Duodenal mucosa (tissue), 2 donors: ENCODE results near the gene PDE6C.

Experiments
- H3K27ac ChIP-seq: one replicate; pipeline ENCODE4 v1.7.0; 2013; ENCODE audit warnings: low read depth, low read length
- H3K27me3 ChIP-seq, 2 donors: one replicate each; pipeline ENCODE4 v1.7.0; 2013; ENCODE audit warnings: low read length in 2 of 2, control low read depth in 1 of 2; ENCODE audit not compliant: insufficient read depth in 2 of 2, control insufficient read depth in 1 of 2
- H3K36me3 ChIP-seq, 2 donors: one replicate each; pipeline ENCODE4 v1.7.0; 2013; ENCODE audit warnings: low read length in 2 of 2, control low read depth in 1 of 2; ENCODE audit not compliant: insufficient read depth in 2 of 2, control insufficient read depth in 1 of 2
- H3K4me1 ChIP-seq, 2 donors: one replicate each; pipeline ENCODE4 v1.7.0; 2013; ENCODE audit warnings: low read length in 2 of 2, control low read depth in 1 of 2; ENCODE audit not compliant: insufficient read depth in 2 of 2, control insufficient read depth in 1 of 2
- H3K4me3 ChIP-seq, 2 donors: one replicate each; pipeline ENCODE4 v1.7.0; 2013; ENCODE audit warnings: low read length in 2 of 2, low read depth in 1 of 2
- H3K9ac ChIP-seq, 2 donors: one replicate each; pipeline ENCODE4 v1.7.0; 2013; ENCODE audit warnings: low read length in 2 of 2, low read depth in 1 of 2
- H3K9me3 ChIP-seq, 2 donors: one replicate each; pipeline ENCODE4 v1.7.0; 2013; ENCODE audit warnings: low read length in 2 of 2, control low read depth in 1 of 2; ENCODE audit not compliant: control insufficient read depth in 1 of 2

PDE6C gene

DNA sequence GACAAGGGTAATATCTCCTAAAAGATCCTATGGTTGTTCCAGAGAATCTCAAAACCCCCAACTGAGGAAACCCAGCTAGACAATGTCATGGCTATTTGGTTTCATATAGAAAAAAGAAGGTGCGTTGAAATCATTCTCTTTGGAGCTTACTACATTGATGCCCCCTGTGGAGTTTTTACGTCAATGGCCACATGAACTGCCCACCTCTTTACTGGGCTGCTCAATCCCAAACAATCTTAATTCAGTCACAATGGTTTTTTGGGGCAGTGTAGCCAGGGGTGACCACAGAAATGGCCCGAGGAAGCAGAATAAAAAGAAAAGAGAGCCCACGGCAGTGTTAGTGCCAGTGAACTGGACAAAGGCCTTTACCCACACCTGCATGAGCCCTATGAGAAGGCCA lies 19.1 kb upstream of the PDE6C start:
- H3K27me3 ChIP-seq = no peaks in the 10 kb centered on the region
- H3K4me3 ChIP-seq = no peak overlapping the region
- H3K27ac ChIP-seq = no peak overlapping the region
- H3K36me3 ChIP-seq = no peaks in the 10 kb centered on the region
- H3K9me3 ChIP-seq = no peaks in the 10 kb centered on the region
- H3K9ac ChIP-seq = no peak overlapping the region
- peaks cover 9 to 14% of the 10 kb centered on the region in 2 donors for H3K4me1 ChIP-seq

DNA sequence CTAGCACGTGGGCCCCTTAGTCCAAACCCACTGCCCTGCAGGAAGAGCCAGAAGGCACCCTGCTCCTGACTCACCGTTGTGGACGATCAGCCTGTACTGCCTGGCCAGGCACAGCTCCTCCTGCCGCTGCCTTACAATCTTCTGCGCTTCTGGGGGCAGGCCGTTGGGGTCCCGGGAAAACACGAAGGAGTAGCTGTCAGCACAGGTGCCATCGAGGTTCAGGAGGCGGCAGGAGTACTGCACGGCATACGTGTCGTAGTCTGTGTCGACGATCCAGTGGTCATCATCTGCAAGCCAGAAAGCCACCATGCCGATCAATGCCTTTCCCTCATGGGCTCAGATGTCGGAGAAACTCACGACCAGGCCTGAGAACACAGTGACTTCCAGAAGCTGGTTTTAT lies 18.6 kb upstream of the PDE6C start:
- H3K9ac ChIP-seq = no peak overlapping the region
- H3K27me3 ChIP-seq = no peaks in the 10 kb centered on the region
- H3K27ac ChIP-seq = no peak overlapping the region
- H3K36me3 ChIP-seq = no peaks in the 10 kb centered on the region
- no peaks in the 10 kb centered on the region for H3K9me3 ChIP-seq
- no peak overlapping the region for H3K4me3 ChIP-seq
- H3K4me1 ChIP-seq = peaks cover 9 to 14% of the 10 kb centered on the region in 2 donors

DNA sequence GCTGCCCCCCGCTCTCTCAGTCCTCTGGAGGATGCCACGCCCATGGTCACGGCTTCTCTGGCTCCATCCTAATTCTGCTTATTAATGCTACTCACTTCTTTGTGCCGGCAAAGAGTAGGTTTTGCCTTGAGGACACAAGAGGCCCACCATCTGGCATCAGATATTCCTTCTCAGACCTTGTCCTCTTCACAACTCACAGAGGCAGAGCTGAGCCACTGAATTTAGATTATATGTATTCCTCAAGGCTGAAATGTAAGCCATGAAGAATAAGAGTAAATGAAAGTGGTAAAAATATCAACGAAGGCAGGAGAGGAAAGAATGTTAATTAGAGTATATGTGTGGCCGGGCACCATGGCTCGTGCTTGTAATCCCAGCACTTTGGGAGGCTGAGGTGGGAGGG lies 17.8 kb upstream of the PDE6C start:
- H3K9ac ChIP-seq = no peak overlapping the region
- peaks cover 9 to 14% of the 10 kb centered on the region in 2 donors for H3K4me1 ChIP-seq
- no peak overlapping the region for H3K27ac ChIP-seq
- H3K27me3 ChIP-seq = no peaks in the 10 kb centered on the region
- H3K36me3 ChIP-seq = no peaks in the 10 kb centered on the region
- no peaks in the 10 kb centered on the region for H3K9me3 ChIP-seq
- H3K4me3 ChIP-seq = no peak overlapping the region

DNA sequence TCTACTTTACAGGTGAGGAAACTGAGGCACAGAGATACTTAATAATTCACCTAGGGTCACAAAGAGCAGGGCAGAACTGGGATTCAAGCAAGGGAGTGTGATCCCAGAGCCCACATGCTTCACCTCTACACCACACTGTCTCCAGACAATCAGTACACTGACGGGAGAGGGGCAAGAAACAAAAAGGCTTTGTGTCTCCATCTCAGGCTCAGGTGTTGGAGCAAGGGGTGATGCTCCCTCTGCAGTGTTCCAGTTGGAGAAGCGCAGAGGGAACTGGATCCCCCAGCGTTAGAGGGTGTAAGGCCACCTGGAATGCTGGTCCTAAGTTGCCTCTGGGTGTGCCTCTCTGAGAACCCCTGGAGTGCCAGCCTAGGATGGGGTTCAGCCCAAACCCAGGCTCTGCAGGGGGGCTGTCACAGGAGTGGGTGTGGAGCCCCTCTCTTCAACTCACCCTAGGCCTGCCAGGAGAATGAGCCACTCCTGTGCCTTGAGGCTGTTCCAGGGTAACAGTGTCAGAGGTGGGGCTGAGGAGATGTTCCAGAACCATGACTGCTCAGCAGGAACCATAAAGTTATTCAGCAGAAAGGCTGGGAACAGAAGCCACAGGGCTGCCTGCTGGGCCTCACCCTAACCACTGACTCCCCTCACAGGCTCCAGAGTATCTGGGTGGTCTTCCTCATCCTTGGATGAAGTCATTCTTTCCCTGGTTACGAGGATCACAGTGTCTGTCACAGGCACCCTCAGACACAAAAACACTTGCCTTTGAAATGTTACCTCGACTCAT lies 16.8 kb upstream of the PDE6C start:
- H3K4me3 ChIP-seq = no peak overlapping the region
- H3K36me3 ChIP-seq = no peaks in the 10 kb centered on the region
- H3K27me3 ChIP-seq = peaks cover 9 to 10% of the 10 kb centered on the region in 2 donors
- H3K4me1 ChIP-seq = peaks cover 10 to 14% of the 10 kb centered on the region in 2 donors
- no peak overlapping the region for H3K9ac ChIP-seq
- no peaks in the 10 kb centered on the region for H3K9me3 ChIP-seq
- H3K27ac ChIP-seq = no peak overlapping the region

DNA sequence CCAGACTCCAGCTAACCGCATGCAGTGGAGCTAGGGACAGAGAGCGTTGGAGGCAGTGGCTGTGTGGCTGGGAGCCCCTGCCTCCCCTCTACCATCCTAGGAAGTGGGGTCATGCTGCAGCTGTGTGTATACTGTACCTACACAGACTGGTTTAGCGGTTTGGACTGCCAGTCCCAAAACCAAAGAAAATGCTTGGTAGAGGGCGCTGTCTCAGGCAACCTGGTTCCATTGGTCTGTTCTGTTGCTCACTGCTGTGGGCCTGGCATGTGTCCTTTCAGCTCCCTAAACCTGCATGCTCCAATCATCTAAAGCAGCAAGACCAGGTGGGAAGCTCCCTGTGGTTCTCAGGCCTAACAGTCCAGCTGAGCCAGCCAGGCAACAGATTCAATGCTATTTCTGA lies 15.8 kb upstream of the PDE6C start:
- Histone ChIP-seq H3K9me3 (no peaks in the 10 kb centered on the region), H3K27me3 (peaks cover 14% of the 10 kb centered on the region in 2 donors), H3K36me3 (no peaks in the 10 kb centered on the region), H3K9ac (no peak overlapping the region), H3K4me1 (peaks cover 5 to 10% of the 10 kb centered on the region in 2 donors), H3K27ac (no peak overlapping the region), H3K4me3 (no peak overlapping the region)

DNA sequence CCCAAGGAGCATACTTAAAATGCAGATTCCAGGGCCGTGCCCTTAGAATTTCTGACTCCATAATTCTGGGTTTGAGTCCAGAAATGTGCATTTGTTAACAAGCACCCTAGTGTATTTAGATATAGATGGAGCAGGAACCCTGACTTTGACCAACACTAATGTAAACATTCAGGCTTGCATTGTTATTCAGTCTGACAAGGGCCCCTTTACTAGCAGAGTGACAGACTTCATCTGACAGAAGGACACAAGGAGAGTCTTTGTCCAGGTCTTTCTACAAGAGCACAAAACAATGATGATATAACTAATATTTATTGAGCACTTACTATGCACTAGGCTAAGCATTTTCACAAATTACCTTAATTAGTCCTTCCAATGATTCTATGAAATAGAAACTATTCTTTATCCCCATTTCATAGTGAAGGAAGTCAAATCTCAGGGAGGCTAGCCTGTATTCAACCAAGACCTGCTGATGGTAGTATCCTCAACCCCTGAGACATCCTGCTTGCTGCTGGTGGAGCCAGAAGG lies 15.2 kb upstream of the PDE6C start:
- no peak overlapping the region for H3K9ac ChIP-seq
- H3K9me3 ChIP-seq = no peaks in the 10 kb centered on the region
- H3K36me3 ChIP-seq = no peaks in the 10 kb centered on the region
- peaks cover 0 to 8% of the 10 kb centered on the region in 2 donors for H3K4me1 ChIP-seq
- no peak overlapping the region for H3K4me3 ChIP-seq
- H3K27me3 ChIP-seq = peaks cover 20% of the 10 kb centered on the region in 2 donors
- H3K27ac ChIP-seq = no peak overlapping the region

DNA sequence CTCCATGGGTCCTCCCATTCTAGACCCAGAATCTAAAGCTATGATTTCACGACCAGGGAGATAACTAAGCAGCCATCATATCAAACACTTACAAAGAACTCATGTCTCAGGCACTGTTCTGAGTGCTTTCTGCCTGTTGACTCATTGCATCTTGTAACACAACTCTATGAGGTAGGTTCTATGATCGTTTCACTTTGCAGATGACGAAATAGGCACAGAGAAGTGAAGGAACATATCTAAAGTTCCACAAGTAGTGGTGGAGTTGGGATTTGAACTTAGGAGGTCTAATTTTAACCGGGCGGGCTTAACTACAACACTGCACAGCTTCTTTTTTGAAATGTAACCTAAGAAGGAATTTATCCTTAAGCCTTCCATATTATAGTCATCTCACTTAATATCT lies 14.2 kb upstream of the PDE6C start:
- Histone ChIP-seq H3K9me3 (no peaks in the 10 kb centered on the region), H3K27ac (no peak overlapping the region), H3K4me1 (peaks cover 0 to 8% of the 10 kb centered on the region in 2 donors), H3K4me3 (no peak overlapping the region), H3K27me3 (peaks cover 27 to 30% of the 10 kb centered on the region in 2 donors), H3K36me3 (no peaks in the 10 kb centered on the region), H3K9ac (no peak overlapping the region)

DNA sequence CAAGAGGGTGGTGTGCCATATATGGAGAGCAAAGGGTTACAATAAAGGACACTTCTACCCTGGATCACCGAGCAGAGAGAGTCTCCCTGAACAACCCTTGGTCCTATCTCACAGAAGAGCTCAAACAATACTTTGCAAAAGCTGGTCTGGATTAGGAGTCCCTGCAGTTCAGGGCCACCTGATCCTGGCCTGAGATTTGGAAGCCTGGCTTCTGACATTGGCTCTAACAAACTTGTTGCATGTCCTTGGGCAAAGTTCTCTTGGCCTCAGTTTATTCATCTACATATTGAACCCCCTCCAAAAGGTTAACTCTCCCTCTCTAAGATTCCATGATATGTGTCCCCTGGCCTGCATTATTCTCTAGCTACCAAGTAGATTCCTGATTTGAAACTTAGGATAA lies 13.0 kb upstream of the PDE6C start:
- H3K4me3 ChIP-seq = no peak overlapping the region
- peaks cover 0 to 8% of the 10 kb centered on the region in 2 donors for H3K4me1 ChIP-seq
- H3K9me3 ChIP-seq = no peaks in the 10 kb centered on the region
- H3K27me3 ChIP-seq = peaks cover 30 to 31% of the 10 kb centered on the region in 2 donors
- H3K9ac ChIP-seq = no peak overlapping the region
- H3K27ac ChIP-seq = no peak overlapping the region
- H3K36me3 ChIP-seq = no peaks in the 10 kb centered on the region

DNA sequence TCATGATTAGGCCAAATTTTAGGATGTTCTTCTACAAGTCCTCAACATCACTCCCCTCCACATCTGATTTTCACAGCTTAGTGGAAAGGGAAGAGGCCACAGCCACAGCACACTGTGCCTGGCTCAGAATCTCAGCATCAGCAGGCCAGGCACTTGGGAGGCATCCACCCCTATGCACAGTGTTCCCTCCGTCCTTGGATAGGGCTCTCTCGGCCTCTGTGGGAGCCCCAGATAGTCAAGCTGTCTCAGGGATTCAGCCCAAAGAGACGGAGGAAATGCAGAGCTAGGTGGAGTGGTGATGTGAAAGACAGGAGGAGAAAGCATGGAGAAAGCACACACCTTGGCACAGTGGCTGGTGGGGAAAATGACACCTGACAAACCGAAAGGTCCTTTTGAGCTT lies 12.6 kb upstream of the PDE6C start:
- Histone ChIP-seq H3K27ac (no peak overlapping the region), H3K36me3 (no peaks in the 10 kb centered on the region), H3K9ac (no peak overlapping the region), H3K4me1 (peaks cover 0 to 8% of the 10 kb centered on the region in 2 donors), H3K9me3 (no peaks in the 10 kb centered on the region), H3K4me3 (no peak overlapping the region), H3K27me3 (peaks cover 30 to 31% of the 10 kb centered on the region in 2 donors)

DNA sequence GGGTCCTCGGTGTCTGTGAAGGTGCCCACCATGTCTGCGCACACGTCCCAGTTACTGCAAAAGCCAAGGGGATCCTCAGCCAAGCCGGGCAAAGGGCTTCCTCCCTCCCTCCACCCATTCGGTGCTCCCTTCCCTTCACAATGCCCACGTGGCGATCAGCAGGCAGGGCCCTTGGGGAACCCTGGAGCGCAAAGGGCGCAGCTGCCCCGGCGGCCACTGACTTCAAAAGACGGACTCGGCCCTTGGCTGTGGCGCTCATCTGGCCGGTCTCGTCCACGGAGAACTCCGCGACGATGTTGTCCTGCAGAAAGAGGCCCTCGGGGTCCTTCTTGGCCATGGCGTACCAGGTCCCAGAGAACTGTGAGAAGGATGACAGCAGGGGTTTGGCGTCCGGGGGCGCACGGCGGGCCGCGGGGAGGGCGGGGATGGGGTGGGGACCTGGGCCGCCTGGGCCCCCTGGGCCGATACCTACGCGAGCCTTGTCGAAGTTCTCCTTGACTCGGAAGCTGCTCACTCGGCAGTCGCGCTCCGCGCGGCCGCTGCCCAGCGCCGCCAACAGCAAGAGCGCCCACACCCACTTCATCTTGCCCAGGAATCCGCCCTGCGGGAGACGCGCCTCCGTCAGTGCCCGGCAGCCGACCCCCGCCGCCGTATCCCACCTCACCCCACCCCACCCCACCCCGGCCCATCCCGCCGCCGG lies 11.7 kb upstream of the PDE6C start:
- H3K27me3 ChIP-seq = peaks cover 30 to 31% of the 10 kb centered on the region in 2 donors

More for the DNA sequence above, 11.7 kb upstream of the PDE6C start:
- Histone ChIP-seq H3K27ac (no peak overlapping the region), H3K9me3 (no peaks in the 10 kb centered on the region), H3K9ac (no peak overlapping the region), H3K4me3 (no peak overlapping the region), H3K36me3 (no peaks in the 10 kb centered on the region), H3K4me1 (peaks cover 0 to 8% of the 10 kb centered on the region in 2 donors)
